Activated naive CD8-positive, alpha-beta T cell (primary cell): Measurements from ENCODE around the gene CCL17.

Experiments
- H3K27ac Mint-ChIP-seq: one replicate; pipeline ENCODE4 v1.8.0; 2021; ENCODE audit warnings: mixed read lengths
- H3K27me3 Mint-ChIP-seq: one replicate; pipeline ENCODE4 v1.8.0; 2021; ENCODE audit warnings: mixed read lengths
- H3K36me3 Mint-ChIP-seq: one replicate; pipeline ENCODE4 v1.8.0; 2021; ENCODE audit warnings: mixed read lengths
- H3K4me1 Mint-ChIP-seq: one replicate; pipeline ENCODE4 v1.8.0; 2021; ENCODE audit warnings: low read depth, mixed read lengths
- H3K4me3 Mint-ChIP-seq: one replicate; pipeline ENCODE4 v1.8.0; 2021; ENCODE audit warnings: mild to moderate bottlenecking, mixed read lengths
- H3K9me3 Mint-ChIP-seq: one replicate; pipeline ENCODE4 v1.8.0; 2021; ENCODE audit warnings: low read depth, mixed read lengths

Gene CCL17

GRCh38 chr16:57462978-57463362 lies 58.4 kb downstream of the CCL17 start:
- peaks cover 30% of the 10 kb centered on the region for H3K4me1 Mint-ChIP-seq
- peaks cover 8% of the 10 kb centered on the region for H3K36me3 Mint-ChIP-seq
- H3K27ac Mint-ChIP-seq: peak overlapping the region; percentile 100
- peak overlapping the region; percentile 100 for H3K4me3 Mint-ChIP-seq
- H3K9me3 Mint-ChIP-seq: no peaks in the 10 kb centered on the region
- no peaks in the 10 kb centered on the region for H3K27me3 Mint-ChIP-seq

GRCh38 chr16:57464523-57464922 lies 60.0 kb downstream of the CCL17 start:
- H3K4me1 Mint-ChIP-seq: peaks cover 30% of the 10 kb centered on the region
- H3K9me3 Mint-ChIP-seq: no peaks in the 10 kb centered on the region
- no peak overlapping the region for H3K27ac Mint-ChIP-seq
- peak overlapping the region; percentile 100 for H3K4me3 Mint-ChIP-seq
- peaks cover 9% of the 10 kb centered on the region for H3K36me3 Mint-ChIP-seq
- no peaks in the 10 kb centered on the region for H3K27me3 Mint-ChIP-seq
